ENCODE results near the gene EPS8.

- TF ChIP-seq CTCF (IDR thresholded peaks at IDR 0.05) (no peak), POLR2A (IDR thresholded peaks at IDR 0.05; ENCODE audit: low read depth) (no peak)
These were observed 185.6 kb downstream of the EPS8 start for GRCh38 chr12:15603474-15604085.
